C4-2B (cell line): Measurements from ENCODE around the gene DDX20.

Source experiments
- CTCF ChIP-seq: fragments of 450-650 bp; conservative IDR thresholded peaks from 2 replicates; pipeline ENCODE4 v1.5.1; 2017; ENCODE audit warnings: mild to moderate bottlenecking
- ZFX ChIP-seq: fragments of 450-650 bp; IDR thresholded peaks from 2 replicates; pipeline ENCODE4 v1.6.1; 2017

GRCh38 chr1:111720274-111720976, 35.3 kb upstream of the DDX20 start:
- no peak for TF ChIP-seq CTCF
- TF ChIP-seq ZFX: no peak
